ENCODE results near the gene LMO7.

LMO7 gene

DNA sequence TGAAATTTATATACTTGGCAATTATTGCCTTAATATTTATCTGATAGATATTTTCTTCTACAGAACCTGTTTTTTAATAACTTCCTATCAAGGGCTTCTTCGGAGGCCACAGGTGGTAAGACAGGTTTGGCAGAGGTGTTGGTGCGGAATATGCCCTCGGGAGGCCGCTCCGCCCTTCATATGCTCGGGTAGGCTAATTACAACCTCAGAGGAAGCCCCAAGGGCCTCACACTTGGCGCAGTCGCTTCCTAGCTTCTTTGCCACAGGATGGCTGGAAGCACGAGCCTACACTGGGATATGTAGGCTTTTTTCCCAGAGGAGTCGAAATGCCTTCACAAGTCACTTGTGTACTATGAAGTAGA is 68.8 kb downstream of the LMO7 start:
- H3K27ac ChIP-seq: peak overlapping the region; percentile 96
- TF ChIP-seq, protein P1, sequence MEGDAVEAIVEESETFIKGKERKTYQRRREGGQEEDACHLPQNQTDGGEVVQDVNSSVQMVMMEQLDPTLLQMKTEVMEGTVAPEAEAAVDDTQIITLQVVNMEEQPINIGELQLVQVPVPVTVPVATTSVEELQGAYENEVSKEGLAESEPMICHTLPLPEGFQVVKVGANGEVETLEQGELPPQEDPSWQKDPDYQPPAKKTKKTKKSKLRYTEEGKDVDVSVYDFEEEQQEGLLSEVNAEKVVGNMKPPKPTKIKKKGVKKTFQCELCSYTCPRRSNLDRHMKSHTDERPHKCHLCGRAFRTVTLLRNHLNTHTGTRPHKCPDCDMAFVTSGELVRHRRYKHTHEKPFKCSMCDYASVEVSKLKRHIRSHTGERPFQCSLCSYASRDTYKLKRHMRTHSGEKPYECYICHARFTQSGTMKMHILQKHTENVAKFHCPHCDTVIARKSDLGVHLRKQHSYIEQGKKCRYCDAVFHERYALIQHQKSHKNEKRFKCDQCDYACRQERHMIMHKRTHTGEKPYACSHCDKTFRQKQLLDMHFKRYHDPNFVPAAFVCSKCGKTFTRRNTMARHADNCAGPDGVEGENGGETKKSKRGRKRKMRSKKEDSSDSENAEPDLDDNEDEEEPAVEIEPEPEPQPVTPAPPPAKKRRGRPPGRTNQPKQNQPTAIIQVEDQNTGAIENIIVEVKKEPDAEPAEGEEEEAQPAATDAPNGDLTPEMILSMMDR (conservative IDR thresholded peaks at IDR 0.05): peak; percentile 48

DNA sequence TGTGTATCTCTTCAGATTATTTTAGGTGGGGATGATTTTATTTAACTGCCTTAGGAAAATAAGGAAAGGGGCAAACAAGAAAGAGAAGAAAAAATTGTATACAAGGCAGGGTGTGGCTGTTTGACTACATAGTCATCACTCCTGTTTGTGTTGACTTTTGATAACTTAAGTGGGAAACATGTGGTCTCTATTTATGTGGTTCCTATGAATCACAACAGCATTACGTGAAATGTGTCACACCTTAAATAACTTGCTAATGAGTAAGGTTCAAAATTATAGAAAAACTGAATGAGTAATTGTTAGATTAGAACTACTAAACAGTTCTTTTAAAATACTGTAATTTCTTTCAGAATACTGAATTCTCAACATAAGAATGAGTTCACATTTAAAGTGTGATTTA is 69.3 kb downstream of the LMO7 start:
- TF ChIP-seq, protein P1 (conservative IDR thresholded peaks at IDR 0.05): no peak
- H3K27ac ChIP-seq: peak overlapping the region; percentile 96

DNA sequence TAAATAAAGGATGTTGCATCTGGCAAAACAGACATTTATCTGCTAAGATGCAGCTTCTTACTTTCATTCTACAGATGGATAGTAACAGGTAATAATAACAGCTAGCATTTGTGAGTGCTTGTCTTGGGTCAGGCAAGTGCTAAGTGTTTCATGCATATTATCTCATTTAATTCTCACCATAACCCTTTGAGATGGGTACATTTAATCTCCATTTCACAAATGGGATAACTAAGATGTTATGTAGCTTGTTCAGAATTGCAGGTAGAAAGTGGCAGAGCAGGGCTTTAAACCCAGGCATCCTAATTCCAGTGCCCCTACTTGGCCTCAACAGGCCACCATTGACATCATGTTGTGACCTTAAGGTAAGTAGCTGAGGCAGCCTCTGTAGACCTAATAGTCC is 69.8 kb downstream of the LMO7 start:
- TF ChIP-seq, protein P1 (conservative IDR thresholded peaks at IDR 0.05): no peak

DNA sequence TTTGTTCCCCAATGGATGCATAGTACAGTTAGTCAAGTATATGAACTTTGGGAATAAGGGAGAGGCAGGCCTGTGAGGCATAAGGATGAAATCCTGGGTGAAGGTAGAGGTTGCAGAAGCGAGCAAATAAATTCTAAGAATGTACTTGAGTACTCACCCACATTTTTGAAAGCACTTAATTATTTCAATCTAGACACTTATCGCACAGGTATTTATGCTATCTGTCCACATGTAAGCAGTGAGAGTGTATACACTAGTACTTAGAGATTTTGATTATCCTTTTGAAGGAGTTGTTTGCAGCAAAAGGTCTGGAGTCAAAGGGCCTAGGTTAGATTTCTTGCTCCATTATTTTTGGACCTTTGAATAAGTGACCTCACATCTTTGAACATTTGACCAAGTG is 77.7 kb downstream of the LMO7 start:
- TF ChIP-seq, protein P1 (conservative IDR thresholded peaks at IDR 0.05): no peak
- H3K27ac ChIP-seq: no peak overlapping the region

More for the DNA sequence above, 69.8 kb downstream of the LMO7 start:
- H3K27ac ChIP-seq: peak overlapping the region; percentile 96

DNA sequence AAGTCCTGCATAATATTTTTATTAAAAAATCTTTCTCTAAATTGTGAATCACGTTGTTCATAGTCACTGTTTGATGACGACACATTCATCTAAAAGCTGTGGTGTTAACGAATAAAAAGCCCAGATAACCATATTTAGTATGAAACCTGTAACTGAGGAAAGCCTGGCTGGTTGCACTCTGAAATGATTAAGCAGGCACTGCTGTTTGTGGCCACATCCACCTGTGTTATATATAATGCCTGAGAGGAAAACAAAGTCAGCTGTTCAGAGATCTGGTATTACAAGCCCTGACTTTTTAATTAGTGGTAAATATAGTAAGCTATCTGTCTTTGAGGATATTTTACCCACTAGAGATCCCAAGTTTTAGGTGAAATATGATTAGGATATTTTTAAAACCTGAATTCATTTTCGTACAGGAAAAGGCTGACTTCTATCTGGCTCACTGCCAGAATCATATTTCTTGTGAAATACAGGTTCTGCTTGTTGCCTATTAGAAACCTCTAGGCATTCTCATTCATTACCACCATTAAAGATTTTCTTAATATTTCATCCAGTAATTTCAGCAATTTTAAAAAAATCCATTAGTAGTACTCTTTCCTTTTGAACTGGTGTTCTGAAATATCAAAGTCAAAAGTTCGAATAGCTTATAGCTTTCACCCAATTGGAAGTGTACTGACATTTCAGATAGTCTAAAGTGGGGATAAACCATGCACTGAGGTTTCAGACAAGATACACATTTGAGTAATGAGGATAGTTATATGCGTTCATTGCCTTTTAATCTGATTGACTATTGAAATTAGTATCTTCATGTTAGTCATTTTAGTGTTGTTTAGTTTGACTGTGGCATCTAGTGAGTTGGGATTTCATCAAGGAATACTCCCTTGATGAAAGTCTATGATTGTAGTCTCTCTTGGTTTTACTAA is 79.7 kb downstream of the LMO7 start:
- H3K27ac ChIP-seq: peak overlapping the region; percentile 50
- TF ChIP-seq, protein P1 (conservative IDR thresholded peaks at IDR 0.05): no peak

DNA sequence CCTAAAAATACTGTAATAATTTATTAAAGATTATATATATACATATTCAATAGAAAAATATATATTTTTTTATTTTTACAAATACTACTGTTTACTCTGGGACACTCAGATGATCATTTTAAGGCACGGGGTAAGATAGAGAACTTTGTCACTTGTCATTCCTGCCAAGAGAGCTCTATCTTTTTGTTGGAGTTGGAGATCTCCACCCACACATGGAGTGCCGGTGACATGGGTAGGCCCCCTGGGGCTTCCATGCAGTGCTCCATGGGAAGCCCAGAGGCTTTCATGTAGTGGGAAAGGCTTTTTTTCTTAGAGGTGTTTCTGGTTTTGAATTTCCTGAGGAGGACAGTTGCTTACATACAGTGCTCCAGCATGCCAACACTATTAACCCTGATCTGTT is 81.4 kb downstream of the LMO7 start:
- TF ChIP-seq, protein P1 (conservative IDR thresholded peaks at IDR 0.05): no peak

DNA sequence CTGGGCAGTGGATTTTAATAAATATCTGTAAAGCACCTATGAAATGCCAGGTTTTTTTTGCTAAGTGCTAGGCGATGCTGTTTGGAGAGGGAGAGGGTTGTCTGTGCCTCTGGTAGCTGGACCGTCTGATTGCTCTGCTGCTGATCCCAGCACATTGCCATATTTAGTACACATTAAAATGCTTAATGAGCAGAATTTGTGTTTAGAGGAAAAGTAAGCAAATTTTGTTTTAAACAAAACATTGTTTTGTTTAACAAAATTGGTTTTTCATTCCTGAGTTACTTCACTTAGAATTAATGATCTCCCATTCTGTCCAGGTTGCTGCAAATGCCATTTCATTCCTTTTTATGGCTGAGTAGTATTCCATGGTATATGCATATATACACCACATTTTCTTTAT is 85.2 kb downstream of the LMO7 start:
- H3K27ac ChIP-seq: no peak overlapping the region
- TF ChIP-seq, protein P1 (conservative IDR thresholded peaks at IDR 0.05): no peak

More for the DNA sequence above, 81.4 kb downstream of the LMO7 start:
- no peak overlapping the region for H3K27ac ChIP-seq
